Cardiac muscle cell (in vitro differentiated cells and primary cell): ENCODE results near the gene C1QTNF2. TPM values are rescaled to one million over a fixed set of nuclear protein-coding genes. Genes with fewer than 3 reads are reported as not detected.
"Not testable (repeated sequence)": the region's sequence is repeated elsewhere in the genome, so short reads cannot be mapped to it uniquely, and the experiment has no call there.

Experiments used
- DNase-seq, 2 donors: peaks; one replicate each; pipeline versions ENCODE4 v3.0.0 to v3.0.0-alpha.2; 2010 to 2017; ENCODE audit warnings: low read depth in 1 of 2, low spot score in 1 of 2
- H3K27ac ChIP-seq: fragments of 200-600 bp; sonication (generic); 2 replicates; pipeline ENCODE4 v1.5.1; 2016
- H3K27me3 ChIP-seq: fragments of 200-600 bp; sonication (generic); 2 replicates; pipeline ENCODE4 v1.6.0; 2016; ENCODE audit warnings: control low read depth
- H3K36me3 ChIP-seq: fragments of 200-600 bp; sonication (generic); 2 replicates; pipeline ENCODE4 v1.5.1; 2016; ENCODE audit warnings: control low read depth
- H3K4me1 ChIP-seq: fragments of 200-600 bp; sonication (generic); 2 replicates; pipeline ENCODE4 v1.8.1; 2017; ENCODE audit warnings: low read depth, mild to moderate bottlenecking, mixed run types
- H3K4me3 ChIP-seq: fragments of 200-600 bp; sonication (generic); 2 replicates; pipeline ENCODE4 v1.5.1; 2016; ENCODE audit warnings: mild to moderate bottlenecking
- H3K9me3 ChIP-seq: fragments of 200-600 bp; sonication (generic); 2 replicates; pipeline ENCODE4 v1.5.1; 2017; ENCODE audit warnings: low read depth, mild to moderate bottlenecking, control low read depth
- polyA plus RNA-seq: library from polyadenylated mRNA; unstranded; fragments of >200 nt; fragmentation: Nextera tagmentation; extraction: Ambion mirVana; gene quantifications from 2 replicates; pipeline ENCODE4 v1.2.1, GENCODE V29; 2016
- total RNA-seq: library from RNA; depleted of rRNA; stranded (reverse); fragments of >200 nt; gene quantifications from 2 replicates; pipeline ENCODE4 v1.2.3, GENCODE V29; 2016
- TF ChIP-seq, protein P1 (sequence below): IDR thresholded peaks from 2 replicates; pipeline ENCODE4 v1.5.1; 2012; ENCODE audit warnings: low read depth, mild to moderate bottlenecking, low read length

The C1QTNF2 gene
- total and polyA plus RNA-seq, 2 experiments from 2014 or later: 0.24 TPM; not detected in 1

DNA sequence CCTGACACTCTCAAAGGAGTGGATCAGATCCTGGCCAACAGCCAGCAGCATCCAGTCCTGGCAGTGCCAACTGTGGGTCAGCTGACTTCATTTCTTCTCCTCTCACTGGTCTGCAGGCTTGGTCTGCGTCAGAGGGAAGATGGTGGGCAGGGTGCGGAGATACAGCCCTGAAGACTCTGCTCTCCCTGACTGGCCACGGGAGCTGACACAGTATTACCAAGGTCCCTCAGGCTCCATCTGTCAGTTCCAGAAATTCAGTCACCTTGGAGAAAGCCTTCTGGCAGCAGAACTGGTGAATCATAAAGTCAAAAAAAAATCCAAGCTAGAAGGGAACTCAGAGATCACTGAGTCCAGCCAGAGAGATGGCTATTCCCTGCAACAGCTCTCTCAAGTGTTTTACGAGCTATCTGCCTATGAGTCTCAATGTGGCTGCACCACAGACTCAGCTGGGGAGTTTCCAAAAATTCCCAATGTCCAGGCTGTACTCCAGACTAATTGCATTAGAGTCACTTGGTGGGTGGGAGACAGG is 27.9 kb downstream of the C1QTNF2 start:
- no peaks in the 10 kb centered on the region for H3K4me1 ChIP-seq
- H3K9me3 ChIP-seq: no peaks in the 10 kb centered on the region
- no peaks in the 10 kb centered on the region for H3K36me3 ChIP-seq
- DNase-seq: peak in 1 of 2 donors; percentile 25
- no peaks in the 10 kb centered on the region for H3K27me3 ChIP-seq
- no peak overlapping the region for H3K4me3 ChIP-seq
- TF ChIP-seq, protein P1, sequence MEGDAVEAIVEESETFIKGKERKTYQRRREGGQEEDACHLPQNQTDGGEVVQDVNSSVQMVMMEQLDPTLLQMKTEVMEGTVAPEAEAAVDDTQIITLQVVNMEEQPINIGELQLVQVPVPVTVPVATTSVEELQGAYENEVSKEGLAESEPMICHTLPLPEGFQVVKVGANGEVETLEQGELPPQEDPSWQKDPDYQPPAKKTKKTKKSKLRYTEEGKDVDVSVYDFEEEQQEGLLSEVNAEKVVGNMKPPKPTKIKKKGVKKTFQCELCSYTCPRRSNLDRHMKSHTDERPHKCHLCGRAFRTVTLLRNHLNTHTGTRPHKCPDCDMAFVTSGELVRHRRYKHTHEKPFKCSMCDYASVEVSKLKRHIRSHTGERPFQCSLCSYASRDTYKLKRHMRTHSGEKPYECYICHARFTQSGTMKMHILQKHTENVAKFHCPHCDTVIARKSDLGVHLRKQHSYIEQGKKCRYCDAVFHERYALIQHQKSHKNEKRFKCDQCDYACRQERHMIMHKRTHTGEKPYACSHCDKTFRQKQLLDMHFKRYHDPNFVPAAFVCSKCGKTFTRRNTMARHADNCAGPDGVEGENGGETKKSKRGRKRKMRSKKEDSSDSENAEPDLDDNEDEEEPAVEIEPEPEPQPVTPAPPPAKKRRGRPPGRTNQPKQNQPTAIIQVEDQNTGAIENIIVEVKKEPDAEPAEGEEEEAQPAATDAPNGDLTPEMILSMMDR: no peak
- no peak overlapping the region for H3K27ac ChIP-seq

- Histone ChIP-seq H3K4me1 (no peaks in the 10 kb centered on the region), H3K27me3 (no peaks in the 10 kb centered on the region), H3K4me3 (no peak overlapping the region), H3K27ac (no peak overlapping the region), H3K36me3 (no peaks in the 10 kb centered on the region), H3K9me3 (no peaks in the 10 kb centered on the region)
- TF ChIP-seq, protein P1: no peak
- no peak for DNase-seq
These were observed 29.0 kb downstream of the C1QTNF2 start for GRCh38 chr5:160341309-160341870.

GRCh38 chr5:160340513-160340912 is 29.9 kb downstream of the C1QTNF2 start:
- not testable (repeated sequence) for H3K9me3 ChIP-seq, H3K27ac ChIP-seq, H3K4me1 ChIP-seq, H3K27me3 ChIP-seq, DNase-seq, H3K36me3 ChIP-seq, H3K4me3 ChIP-seq

GRCh38 chr5:160339406-160340130 is 30.9 kb downstream of the C1QTNF2 start:
- no peak for DNase-seq
- Histone ChIP-seq H3K9me3 (no peaks in the 10 kb centered on the region), H3K4me3 (no peak overlapping the region), H3K27me3 (no peaks in the 10 kb centered on the region), H3K4me1 (no peaks in the 10 kb centered on the region), H3K36me3 (no peaks in the 10 kb centered on the region), H3K27ac (no peak overlapping the region)
- TF ChIP-seq, protein P1: no peak

- H3K27ac ChIP-seq, H3K4me1 ChIP-seq, DNase-seq, H3K9me3 ChIP-seq, H3K36me3 ChIP-seq, H3K4me3 ChIP-seq, H3K27me3 ChIP-seq: not testable (repeated sequence)
These were observed 35.7 kb downstream of the C1QTNF2 start for GRCh38 chr5:160334716-160335115.

DNA sequence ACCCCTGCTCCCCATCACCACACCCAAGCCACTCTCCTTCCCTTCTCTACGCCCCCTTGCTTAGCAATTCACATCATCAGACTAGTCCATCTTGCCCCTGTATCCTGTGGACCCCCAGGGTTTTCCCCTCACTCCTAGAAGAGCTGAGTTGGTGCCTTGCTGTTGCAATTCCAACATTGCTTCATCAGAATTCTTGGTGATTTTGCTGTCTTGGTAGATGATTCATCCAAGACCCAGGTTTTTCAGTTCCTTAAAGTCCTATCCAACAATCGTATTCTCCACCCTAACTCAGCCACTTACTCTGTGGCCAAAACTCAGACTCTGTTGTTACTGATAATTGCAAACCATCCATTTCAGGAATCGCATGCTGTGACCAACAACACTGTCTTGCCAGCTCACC is 36.7 kb downstream of the C1QTNF2 start:
- Histone ChIP-seq H3K4me3 (no peak overlapping the region), H3K27ac (no peak overlapping the region), H3K4me1 (no peaks in the 10 kb centered on the region), H3K27me3 (no peaks in the 10 kb centered on the region), H3K9me3 (no peaks in the 10 kb centered on the region), H3K36me3 (no peaks in the 10 kb centered on the region)
- TF ChIP-seq, protein P1: no peak
- DNase-seq: peak in 1 of 2 donors; percentile 76
